Epidermal melanocyte (primary cell): Measurements from ENCODE around the gene GRM7.
"Not testable (repeated sequence)": the region's sequence is repeated elsewhere in the genome, so short reads cannot be mapped to it uniquely, and the experiment has no call there.

Source experiments
- DNase-seq: peaks from one replicate; pipeline ENCODE4 v3.0.0; 2011; ENCODE audit warnings: low spot score; ENCODE audit not compliant: insufficient read length

The GRM7 gene

GRCh38 chr3:6860954-6861624, at the start of gene GRM7:
TSS of gene GRM7 (plus strand) at chr3:6861115.
- no peak for DNase-seq

- DNase-seq, result no peak
Measured at GRCh38 chr3:6821411-6821810, 39.5 kb upstream of the GRM7 start.

- no peak for DNase-seq
Measured at GRCh38 chr3:6825524-6825923, 35.4 kb upstream of the GRM7 start.

GRCh38 chr3:6827453-6827852, 33.5 kb upstream of the GRM7 start:
- DNase-seq, result no peak

- DNase-seq, result no peak
Measured at GRCh38 chr3:6844723-6845122, 16.2 kb upstream of the GRM7 start.

GRCh38 chr3:6854184-6854583, 6.7 kb upstream of the GRM7 start:
- no peak for DNase-seq

- DNase-seq, result no peak
Measured at GRCh38 chr3:6857510-6857909, 3.4 kb upstream of the GRM7 start.

- DNase-seq, result no peak
Measured at GRCh38 chr3:6860149-6860953, 564 bp upstream of the GRM7 start.

GRCh38 chr3:6861625-6862000, 698 bp downstream of the GRM7 start:
- DNase-seq, result no peak

GRCh38 chr3:6862041-6862879, 1.3 kb downstream of the GRM7 start:
- DNase-seq, result no peak

GRCh38 chr3:6862880-6863195, 1.9 kb downstream of the GRM7 start:
- no peak for DNase-seq

- DNase-seq, result no peak
Measured at GRCh38 chr3:6867269-6867668, 6.4 kb downstream of the GRM7 start.

GRCh38 chr3:6878731-6879130, 17.8 kb downstream of the GRM7 start:
- no peak for DNase-seq

GRCh38 chr3:6912240-6912639, 51.3 kb downstream of the GRM7 start:
- DNase-seq, result no peak

GRCh38 chr3:6915898-6916297, 55.0 kb downstream of the GRM7 start:
- DNase-seq, result no peak

GRCh38 chr3:6921066-6921465, 60.2 kb downstream of the GRM7 start:
- no peak for DNase-seq

GRCh38 chr3:6921876-6922275, 61.0 kb downstream of the GRM7 start:
- DNase-seq, result no peak

GRCh38 chr3:6928064-6928463, 67.1 kb downstream of the GRM7 start:
- DNase-seq, result no peak

GRCh38 chr3:6929918-6930317, 69.0 kb downstream of the GRM7 start:
- DNase-seq, result no peak

- not testable (repeated sequence) for DNase-seq
Measured at GRCh38 chr3:6935418-6935817, 74.5 kb downstream of the GRM7 start.

- DNase-seq, result no peak
Measured at GRCh38 chr3:6935970-6936369, 75.1 kb downstream of the GRM7 start.

- DNase-seq, result no peak
Measured at GRCh38 chr3:6962801-6963200, 101.9 kb downstream of the GRM7 start.
